ENCODE measurements around the gene HS6ST2.

- TF ChIP-seq NRF1 (IDR thresholded peaks at IDR 0.05; ENCODE audit: low read depth, low read length) (no peak), EZH2phosphoT487 (IDR thresholded peaks at IDR 0.05; ENCODE audit: borderline replicate concordance, low read depth) (no peak), FOSL2 (IDR thresholded peaks at IDR 0.05; ENCODE audit: borderline replicate concordance, low read depth) (no peak), YY1 (IDR thresholded peaks at IDR 0.05; ENCODE audit: low read depth) (no peak), SIN3A (IDR thresholded peaks at IDR 0.05; ENCODE audit: borderline replicate concordance, low read depth, low read length) (no peak), RAD21 (IDR thresholded peaks at IDR 0.05; ENCODE audit: low read length) (no peak; the same call in 1 of the 2 replicates), GABPA (IDR thresholded peaks at IDR 0.05; ENCODE audit: low read depth) (no peak), FOXM1 (IDR thresholded peaks at IDR 0.05; ENCODE audit: low read depth) (no peak), EP300 (IDR thresholded peaks at IDR 0.05; ENCODE audit: borderline replicate concordance in 1 of 2, low read depth in 1 of 2, low read length in 1 of 2) (peak in 1 of 2 experiments; percentile 78; a peak in 2 of 4 replicates)
- TF ChIP-seq, protein P1, sequence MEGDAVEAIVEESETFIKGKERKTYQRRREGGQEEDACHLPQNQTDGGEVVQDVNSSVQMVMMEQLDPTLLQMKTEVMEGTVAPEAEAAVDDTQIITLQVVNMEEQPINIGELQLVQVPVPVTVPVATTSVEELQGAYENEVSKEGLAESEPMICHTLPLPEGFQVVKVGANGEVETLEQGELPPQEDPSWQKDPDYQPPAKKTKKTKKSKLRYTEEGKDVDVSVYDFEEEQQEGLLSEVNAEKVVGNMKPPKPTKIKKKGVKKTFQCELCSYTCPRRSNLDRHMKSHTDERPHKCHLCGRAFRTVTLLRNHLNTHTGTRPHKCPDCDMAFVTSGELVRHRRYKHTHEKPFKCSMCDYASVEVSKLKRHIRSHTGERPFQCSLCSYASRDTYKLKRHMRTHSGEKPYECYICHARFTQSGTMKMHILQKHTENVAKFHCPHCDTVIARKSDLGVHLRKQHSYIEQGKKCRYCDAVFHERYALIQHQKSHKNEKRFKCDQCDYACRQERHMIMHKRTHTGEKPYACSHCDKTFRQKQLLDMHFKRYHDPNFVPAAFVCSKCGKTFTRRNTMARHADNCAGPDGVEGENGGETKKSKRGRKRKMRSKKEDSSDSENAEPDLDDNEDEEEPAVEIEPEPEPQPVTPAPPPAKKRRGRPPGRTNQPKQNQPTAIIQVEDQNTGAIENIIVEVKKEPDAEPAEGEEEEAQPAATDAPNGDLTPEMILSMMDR (IDR thresholded peaks at IDR 0.05): no peak
- TF ChIP-seq, protein P2, sequence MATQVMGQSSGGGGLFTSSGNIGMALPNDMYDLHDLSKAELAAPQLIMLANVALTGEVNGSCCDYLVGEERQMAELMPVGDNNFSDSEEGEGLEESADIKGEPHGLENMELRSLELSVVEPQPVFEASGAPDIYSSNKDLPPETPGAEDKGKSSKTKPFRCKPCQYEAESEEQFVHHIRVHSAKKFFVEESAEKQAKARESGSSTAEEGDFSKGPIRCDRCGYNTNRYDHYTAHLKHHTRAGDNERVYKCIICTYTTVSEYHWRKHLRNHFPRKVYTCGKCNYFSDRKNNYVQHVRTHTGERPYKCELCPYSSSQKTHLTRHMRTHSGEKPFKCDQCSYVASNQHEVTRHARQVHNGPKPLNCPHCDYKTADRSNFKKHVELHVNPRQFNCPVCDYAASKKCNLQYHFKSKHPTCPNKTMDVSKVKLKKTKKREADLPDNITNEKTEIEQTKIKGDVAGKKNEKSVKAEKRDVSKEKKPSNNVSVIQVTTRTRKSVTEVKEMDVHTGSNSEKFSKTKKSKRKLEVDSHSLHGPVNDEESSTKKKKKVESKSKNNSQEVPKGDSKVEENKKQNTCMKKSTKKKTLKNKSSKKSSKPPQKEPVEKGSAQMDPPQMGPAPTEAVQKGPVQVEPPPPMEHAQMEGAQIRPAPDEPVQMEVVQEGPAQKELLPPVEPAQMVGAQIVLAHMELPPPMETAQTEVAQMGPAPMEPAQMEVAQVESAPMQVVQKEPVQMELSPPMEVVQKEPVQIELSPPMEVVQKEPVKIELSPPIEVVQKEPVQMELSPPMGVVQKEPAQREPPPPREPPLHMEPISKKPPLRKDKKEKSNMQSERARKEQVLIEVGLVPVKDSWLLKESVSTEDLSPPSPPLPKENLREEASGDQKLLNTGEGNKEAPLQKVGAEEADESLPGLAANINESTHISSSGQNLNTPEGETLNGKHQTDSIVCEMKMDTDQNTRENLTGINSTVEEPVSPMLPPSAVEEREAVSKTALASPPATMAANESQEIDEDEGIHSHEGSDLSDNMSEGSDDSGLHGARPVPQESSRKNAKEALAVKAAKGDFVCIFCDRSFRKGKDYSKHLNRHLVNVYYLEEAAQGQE (IDR thresholded peaks at IDR 0.05; ENCODE audit: low read depth, low read length): no peak
- TF ChIP-seq, protein P3, sequence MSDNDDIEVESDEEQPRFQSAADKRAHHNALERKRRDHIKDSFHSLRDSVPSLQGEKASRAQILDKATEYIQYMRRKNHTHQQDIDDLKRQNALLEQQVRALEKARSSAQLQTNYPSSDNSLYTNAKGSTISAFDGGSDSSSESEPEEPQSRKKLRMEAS (IDR thresholded peaks at IDR 0.05; ENCODE audit: low read depth): no peak
These were observed 25.1 kb upstream of the HS6ST2 start for GRCh38 chrX:132983496-132983895.

Data from SK-N-SH (cell line).